Right lobe of liver (tissue), 4 donors: Measurements from ENCODE around the gene SF3B4.

Experiments used
- CTCF ChIP-seq, 4 donors: fragments of 200-600 bp in 3 of 4; fragments of 450-650 bp in 1 of 4; IDR thresholded peaks; one replicate each; pipeline versions ENCODE4 v1.5.1 to v1.8.0; 2016 to 2022; ENCODE audit warnings: antibody characterized with exemption in 4 of 4, mild to moderate bottlenecking in 2 of 4
- POLR2A ChIP-seq: fragments of 450-650 bp; IDR thresholded peaks from one replicate; pipeline ENCODE4 v1.6.1; 2017; ENCODE audit warnings: antibody characterized with exemption, mild to moderate bottlenecking
- donor health status: DM: no; HTN: no; CAD: no.
- donor health status: DM: no; HTN: no; CAD: no.
- donor health status: DM: no; HTN: yes; CAD: no.

DNA sequence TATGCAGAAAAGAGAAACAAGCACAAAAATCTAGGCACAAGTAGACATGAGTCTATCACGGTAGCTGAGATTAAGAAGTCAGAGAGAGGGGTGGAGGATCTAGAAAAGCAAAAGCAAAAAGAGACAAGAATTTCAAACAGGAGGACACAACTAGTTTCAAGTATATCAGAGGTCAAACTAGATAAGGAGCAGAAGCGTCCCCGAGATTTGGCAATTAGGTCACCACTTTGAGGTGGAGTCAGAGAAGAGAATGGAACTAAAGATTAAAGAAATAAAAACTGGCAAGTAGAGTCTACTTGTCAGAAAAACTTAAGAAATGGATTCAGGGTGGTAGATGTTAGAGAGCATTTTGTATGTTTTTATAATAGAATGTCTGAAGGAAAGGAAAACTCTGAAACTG, 2.3 kb downstream of the SF3B4 start:
- TF ChIP-seq POLR2A: no peak
- TF ChIP-seq CTCF (IDR thresholded peaks at IDR 0.05): no peak
